OCI-LY3 (cell line): ENCODE measurements around the gene TLL2.

Experiments
- EZH2phosphoT487 ChIP-seq: fragments of 200-600 bp; shearing (Covaris generic); IDR thresholded peaks from 2 replicates; pipeline ENCODE4 v1.6.1; 2018; ENCODE audit warnings: antibody characterized with exemption, mixed run types, low read depth
- TF ChIP-seq, protein P1 (sequence below): fragments of 200-600, 300-600 bp; sonication (generic); IDR thresholded peaks from 2 replicates; pipeline ENCODE4 v1.5.1; 2014; ENCODE audit warnings: antibody characterized with exemption, low read length, low read depth

GRCh38 chr10:96529634-96530279, 16.0 kb upstream of the TLL2 start:
- TF ChIP-seq, protein P1, sequence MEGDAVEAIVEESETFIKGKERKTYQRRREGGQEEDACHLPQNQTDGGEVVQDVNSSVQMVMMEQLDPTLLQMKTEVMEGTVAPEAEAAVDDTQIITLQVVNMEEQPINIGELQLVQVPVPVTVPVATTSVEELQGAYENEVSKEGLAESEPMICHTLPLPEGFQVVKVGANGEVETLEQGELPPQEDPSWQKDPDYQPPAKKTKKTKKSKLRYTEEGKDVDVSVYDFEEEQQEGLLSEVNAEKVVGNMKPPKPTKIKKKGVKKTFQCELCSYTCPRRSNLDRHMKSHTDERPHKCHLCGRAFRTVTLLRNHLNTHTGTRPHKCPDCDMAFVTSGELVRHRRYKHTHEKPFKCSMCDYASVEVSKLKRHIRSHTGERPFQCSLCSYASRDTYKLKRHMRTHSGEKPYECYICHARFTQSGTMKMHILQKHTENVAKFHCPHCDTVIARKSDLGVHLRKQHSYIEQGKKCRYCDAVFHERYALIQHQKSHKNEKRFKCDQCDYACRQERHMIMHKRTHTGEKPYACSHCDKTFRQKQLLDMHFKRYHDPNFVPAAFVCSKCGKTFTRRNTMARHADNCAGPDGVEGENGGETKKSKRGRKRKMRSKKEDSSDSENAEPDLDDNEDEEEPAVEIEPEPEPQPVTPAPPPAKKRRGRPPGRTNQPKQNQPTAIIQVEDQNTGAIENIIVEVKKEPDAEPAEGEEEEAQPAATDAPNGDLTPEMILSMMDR: no peak
- no peak for TF ChIP-seq EZH2phosphoT487
